Esophagus squamous epithelium (tissue), 4 donors: ENCODE measurements around the gene SYF2.

Experiments
- POLR2A ChIP-seq, 4 donors: fragments of 450-650 bp; IDR thresholded peaks; one replicate each; pipeline ENCODE4 v1.6.1; 2017; ENCODE audit warnings: antibody characterized with exemption in 4 of 4, mild to moderate bottlenecking in 4 of 4, moderate library complexity in 3 of 4
- TF ChIP-seq, protein P1 (sequence below), 6 experiments: fragments of 450-650 bp in 4 of 6; fragments of 200-600 bp in 2 of 6; sonication (generic) in 2 of 6; IDR thresholded peaks; one replicate each; pipeline ENCODE4 v1.5.1; 2016 to 2019; ENCODE audit warnings: antibody characterized with exemption in 6 of 6, mild to moderate bottlenecking in 4 of 6, moderate library complexity in 4 of 6

DNA sequence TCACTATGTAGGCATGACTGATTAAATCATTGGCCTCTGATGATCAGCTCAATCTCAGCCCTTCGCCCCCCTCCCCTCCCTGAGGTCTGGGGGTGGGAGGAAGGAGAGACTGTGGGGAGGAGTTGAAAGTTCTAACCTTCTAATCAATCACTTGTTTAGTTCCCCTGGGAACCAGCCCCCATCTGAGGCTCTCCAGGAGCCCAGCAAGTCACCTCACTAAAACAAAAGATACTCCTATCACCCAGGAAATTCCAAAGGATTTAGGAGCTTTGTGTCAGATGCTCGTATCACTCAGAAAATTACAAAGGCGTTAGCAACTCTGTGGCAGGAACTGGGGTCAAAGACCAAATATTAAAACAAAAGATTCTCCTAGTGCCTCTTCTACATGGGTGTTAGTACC is 21.6 kb downstream of the SYF2 start:
- TF ChIP-seq, protein P1, sequence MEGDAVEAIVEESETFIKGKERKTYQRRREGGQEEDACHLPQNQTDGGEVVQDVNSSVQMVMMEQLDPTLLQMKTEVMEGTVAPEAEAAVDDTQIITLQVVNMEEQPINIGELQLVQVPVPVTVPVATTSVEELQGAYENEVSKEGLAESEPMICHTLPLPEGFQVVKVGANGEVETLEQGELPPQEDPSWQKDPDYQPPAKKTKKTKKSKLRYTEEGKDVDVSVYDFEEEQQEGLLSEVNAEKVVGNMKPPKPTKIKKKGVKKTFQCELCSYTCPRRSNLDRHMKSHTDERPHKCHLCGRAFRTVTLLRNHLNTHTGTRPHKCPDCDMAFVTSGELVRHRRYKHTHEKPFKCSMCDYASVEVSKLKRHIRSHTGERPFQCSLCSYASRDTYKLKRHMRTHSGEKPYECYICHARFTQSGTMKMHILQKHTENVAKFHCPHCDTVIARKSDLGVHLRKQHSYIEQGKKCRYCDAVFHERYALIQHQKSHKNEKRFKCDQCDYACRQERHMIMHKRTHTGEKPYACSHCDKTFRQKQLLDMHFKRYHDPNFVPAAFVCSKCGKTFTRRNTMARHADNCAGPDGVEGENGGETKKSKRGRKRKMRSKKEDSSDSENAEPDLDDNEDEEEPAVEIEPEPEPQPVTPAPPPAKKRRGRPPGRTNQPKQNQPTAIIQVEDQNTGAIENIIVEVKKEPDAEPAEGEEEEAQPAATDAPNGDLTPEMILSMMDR (IDR thresholded peaks at IDR 0.05), result no peak
- TF ChIP-seq POLR2A (IDR thresholded peaks at IDR 0.05), result no peak
